CD14-positive monocyte (primary cell): ENCODE measurements around the gene PLCH1. TPM values are rescaled to one million over a fixed set of nuclear protein-coding genes. Genes with fewer than 3 reads are reported as not detected.

Experiments
- DNase-seq, 3 donors: peaks; one replicate each; pipeline ENCODE4 v3.0.0-alpha.2; 2011 to 2022
- H2AFZ ChIP-seq: 2 replicates; pipeline ENCODE4 v1.6.0; 2012; ENCODE audit warnings: mild to moderate bottlenecking, low read depth, low read length, inconsistent platforms; ENCODE audit not compliant: insufficient read depth, poor library complexity, severe bottlenecking
- H3K27ac ChIP-seq, 2 donors: 1 replicate in 1 of 2; 2 replicates in 1 of 2; pipeline ENCODE4 v1.5.1; 2012 to 2013; ENCODE audit warnings: low read length in 2 of 2, control low read depth in 1 of 2, inconsistent platforms in 1 of 2, low read depth in 1 of 2, mild to moderate bottlenecking in 1 of 2
- H3K27me3 ChIP-seq, 2 donors: one replicate each; pipeline versions ENCODE4 v1.6.0 to v1.6.1; 2011 to 2013; ENCODE audit warnings: low read length in 2 of 2; ENCODE audit not compliant: control insufficient read depth in 2 of 2, insufficient read depth in 2 of 2
- H3K36me3 ChIP-seq, 2 donors: replicated peaks in 1 of 2; 1 replicate in 1 of 2; 2 replicates in 1 of 2; pipeline versions ENCODE4 v1.5.1 to v1.6.1; 2012 to 2013; ENCODE audit warnings: low read length in 2 of 2, control low read depth in 1 of 2, inconsistent platforms in 1 of 2, mild to moderate bottlenecking in 1 of 2; ENCODE audit not compliant: insufficient read depth in 2 of 2, control insufficient read depth in 1 of 2
- H3K4me1 ChIP-seq, 2 donors: 1 replicate in 1 of 2; 2 replicates in 1 of 2; pipeline versions ENCODE4 v1.5.1 to v1.6.1; 2012 to 2013; ENCODE audit warnings: low read length in 2 of 2, control low read depth in 1 of 2, inconsistent platforms in 1 of 2, mild to moderate bottlenecking in 1 of 2, moderate library complexity in 1 of 2; ENCODE audit not compliant: insufficient read depth in 2 of 2, control insufficient read depth in 1 of 2
- H3K4me2 ChIP-seq: replicated peaks from 2 replicates; pipeline ENCODE3; 2012; ENCODE audit warnings: low read length, moderate library complexity, mild to moderate bottlenecking; ENCODE audit not compliant: poor library complexity, severe bottlenecking; ENCODE audit errors: extremely low read depth
- H3K4me3 ChIP-seq, 3 experiments: fragments of 200-600 bp in 1 of 3; sonication (generic) in 1 of 3; replicated peaks in 1 of 3; 1 replicate in 2 of 3; 2 replicates in 1 of 3; pipeline ENCODE4 v1.5.1; 2011 to 2013; ENCODE audit warnings: low read length in 3 of 3, mild to moderate bottlenecking in 3 of 3, control low read depth in 2 of 3, low read depth in 2 of 3, inconsistent platforms in 1 of 3, moderate library complexity in 1 of 3
- H3K79me2 ChIP-seq: 2 replicates; pipeline ENCODE4 v1.6.0; 2012; ENCODE audit warnings: mild to moderate bottlenecking, control low read depth, inconsistent platforms, low read length, moderate library complexity; ENCODE audit not compliant: insufficient read depth
- H3K9ac ChIP-seq: 2 replicates; pipeline ENCODE4 v1.6.0; 2017; ENCODE audit warnings: low read length, mild to moderate bottlenecking; ENCODE audit not compliant: insufficient read depth, poor library complexity, severe bottlenecking
- H3K9me3 ChIP-seq, 2 donors: replicated peaks in 1 of 2; 1 replicate in 1 of 2; 2 replicates in 1 of 2; pipeline versions ENCODE4 v1.5.1 to v1.6.1; 2012 to 2013; ENCODE audit warnings: low read length in 2 of 2, control low read depth in 1 of 2; ENCODE audit not compliant: control insufficient read depth in 1 of 2, insufficient read depth in 1 of 2
- H4K20me1 ChIP-seq: 2 replicates; pipeline ENCODE4 v1.6.0; 2012; ENCODE audit warnings: mild to moderate bottlenecking, low read length, control low read depth, moderate library complexity; ENCODE audit not compliant: insufficient read depth
- H3K27ac Mint-ChIP-seq, 7 donors: one replicate each; pipeline ENCODE4 v1.8.0; 2020; ENCODE audit warnings: mild to moderate bottlenecking in 7 of 7, mixed read lengths in 7 of 7, moderate library complexity in 6 of 7, inconsistent platforms in 2 of 7
- H3K27me3 Mint-ChIP-seq, 3 donors: one replicate each; pipeline ENCODE4 v1.8.0; 2021 to 2022; ENCODE audit warnings: low read depth in 3 of 3, mild to moderate bottlenecking in 3 of 3, mixed read lengths in 3 of 3, moderate library complexity in 3 of 3, inconsistent platforms in 1 of 3
- H3K36me3 Mint-ChIP-seq, 2 donors: one replicate each; pipeline ENCODE4 v1.8.0; 2020; ENCODE audit warnings: mixed read lengths in 2 of 2, inconsistent platforms in 1 of 2, mild to moderate bottlenecking in 1 of 2
- H3K4me1 Mint-ChIP-seq: one replicate; pipeline ENCODE4 v1.8.0; 2020; ENCODE audit warnings: mild to moderate bottlenecking, mixed read lengths
- H3K4me3 Mint-ChIP-seq, 2 donors: one replicate each; pipeline ENCODE4 v1.8.0; 2020; ENCODE audit warnings: mild to moderate bottlenecking in 2 of 2, mixed read lengths in 2 of 2, moderate library complexity in 1 of 2
- H3K9me3 Mint-ChIP-seq, 7 donors: one replicate each; pipeline ENCODE4 v1.8.0; 2020 to 2022; ENCODE audit warnings: mixed read lengths in 7 of 7, mild to moderate bottlenecking in 6 of 7, moderate library complexity in 6 of 7, inconsistent platforms in 2 of 7
- CTCF ChIP-seq: fragments of 200-600 bp; IDR thresholded peaks from one replicate; pipeline ENCODE4 v1.8.0; 2022; ENCODE audit warnings: antibody characterized with exemption, mild to moderate bottlenecking
- WGBS: methylation state at CpG from one replicate; pipeline ENCODE4 v1.1.5; 2013; ENCODE audit warnings: missing lambda C conversion rate; ENCODE audit not compliant: insufficient coverage; 5-methylcytosine and 5-hydroxymethylcytosine counted together
- intact Hi-C, 2 donors: fragments of 100-400 bp; cut with micrococcal nuclease; formaldehyde crosslinking; loops; one replicate each; pipeline versions ENCODE4 v1.15.0 to v1.15.1; 2023
- polyA plus RNA-seq, 3 donors: library from polyadenylated mRNA; depleted of rRNA in 1 of 3; unstranded in 2 of 3; stranded (reverse) in 1 of 3; fragments of 300-500 nt in 2 of 3; fragments of >200 nt in 1 of 3; fragmentation: Illumina TruSeq in 2 of 3; gene quantifications; 1 replicate in 2 of 3; 2 replicates in 1 of 3; pipeline ENCODE4 v1.2.3, GENCODE V29; 2012 to 2021

PLCH1 gene
- polyA plus RNA-seq, 3 donors = not detected

- intact Hi-C loops = no loop called here
- Histone ChIP-seq H3K79me2 (no peaks in the 10 kb centered on the region), H2AFZ (no peak overlapping the region), H3K27me3 (peaks cover 47 to 62% of the 10 kb centered on the region in 2 donors), H3K9ac (no peak overlapping the region), H3K4me1 (peaks cover 22 to 25% of the 10 kb centered on the region in 2 donors), H3K36me3 (no peaks in the 10 kb centered on the region), H3K9me3 (no peaks in the 10 kb centered on the region), H3K4me3 (no peak overlapping the region), H4K20me1 (no peaks in the 10 kb centered on the region), H3K27ac (no peak overlapping the region), H3K4me2 (no peak overlapping the region)
- peaks cover 25% of the 10 kb centered on the region for H3K4me1 Mint-ChIP-seq
- H3K9me3 Mint-ChIP-seq = peaks cover 0 to 10% (median 6%) of the 10 kb centered on the region in 7 donors
- H3K27me3 Mint-ChIP-seq = peaks cover 55 to 67% (median 62%) of the 10 kb centered on the region in 3 donors
- TF ChIP-seq CTCF = no peak
- WGBS = no CpG with 5 or more reads among the region's 1 CpG
- DNase-seq = no peak
- no peak overlapping the region for H3K27ac Mint-ChIP-seq
- peaks cover 0 to 4% of the 10 kb centered on the region in 2 donors for H3K36me3 Mint-ChIP-seq
- H3K4me3 Mint-ChIP-seq = peak overlapping the region in 1 of 2 donors; percentile 96
Measured at GRCh38 chr3:155746703-155747102, 1.8 kb upstream of the PLCH1 start.

GRCh38 chr3:155745795-155746550, 1.1 kb upstream of the PLCH1 start:
- Histone ChIP-seq H3K4me3 (no peak overlapping the region), H4K20me1 (no peaks in the 10 kb centered on the region), H3K9ac (no peak overlapping the region), H3K36me3 (no peaks in the 10 kb centered on the region), H3K27ac (no peak overlapping the region), H2AFZ (peak overlapping the region; percentile 40), H3K4me1 (peaks cover 22 to 25% of the 10 kb centered on the region in 2 donors), H3K79me2 (no peaks in the 10 kb centered on the region), H3K9me3 (no peaks in the 10 kb centered on the region), H3K27me3 (peaks cover 47 to 62% of the 10 kb centered on the region in 2 donors), H3K4me2 (peak overlapping the region; percentile 96)
- WGBS = 16% methylated on average over 9 of the region's 19 CpGs
- Mint-ChIP-seq H3K4me3 (peak overlapping the region; percentile 37 to 96), H3K4me1 (peaks cover 25% of the 10 kb centered on the region), H3K36me3 (peaks cover 0 to 4% of the 10 kb centered on the region in 2 donors), H3K27me3 (peaks cover 55 to 67% (median 62%) of the 10 kb centered on the region in 3 donors), H3K9me3 (peaks cover 0 to 10% (median 6%) of the 10 kb centered on the region in 7 donors), H3K27ac (no peak overlapping the region)
- TF ChIP-seq CTCF = no peak
- intact Hi-C loops = no loop called here
- DNase-seq = peak in 1 of 3 donors; percentile 15
